GM23338 (cell line): ENCODE results near the gene CLEC2B. TPM values are rescaled to one million over a fixed set of nuclear protein-coding genes. Genes with fewer than 3 reads are reported as not detected.

Source experiments
- ATAC-seq: fragments of 200-7000 bp; cut with Tn5 transposase; 3 replicates; pipeline ENCODE4 v1.9.1; 2020
- DNase-seq: peaks from one replicate; pipeline ENCODE4 v3.0.0-alpha.2; 2015; ENCODE audit warnings: low spot score
- H2AFZ ChIP-seq: fragments of 200-600 bp; sonication (generic); 2 replicates; pipeline ENCODE4 v1.8.0; 2016; ENCODE audit warnings: antibody characterized with exemption, mild to moderate bottlenecking, moderate library complexity
- H3F3A ChIP-seq: fragments of 200-600 bp; sonication (generic); replicated peaks from 2 replicates; pipeline ENCODE4 v1.8.0; 2017; ENCODE audit warnings: antibody characterized with exemption, mixed run types, low read depth
- H3K27ac ChIP-seq: fragments of 200-600 bp; sonication (generic); 2 replicates; pipeline ENCODE4 v1.6.1; 2016; ENCODE audit warnings: low read depth
- H3K27me3 ChIP-seq: fragments of 200-600 bp; sonication (generic); 2 replicates; pipeline ENCODE4 v1.8.0; 2016; ENCODE audit warnings: mild to moderate bottlenecking, mixed run types, moderate library complexity; ENCODE audit not compliant: insufficient read depth
- H3K36me3 ChIP-seq: fragments of 200-600 bp; sonication (generic); 2 replicates; pipeline ENCODE4 v1.8.0; 2016; ENCODE audit warnings: mild to moderate bottlenecking; ENCODE audit not compliant: insufficient read depth
- H3K4me1 ChIP-seq: fragments of 200-600 bp; sonication (generic); 2 replicates; pipeline ENCODE4 v1.8.0; 2016; ENCODE audit warnings: mild to moderate bottlenecking, moderate library complexity; ENCODE audit not compliant: insufficient read depth
- H3K4me2 ChIP-seq: fragments of 200-600 bp; sonication (generic); 2 replicates; pipeline ENCODE4 v1.7.1; 2017; ENCODE audit warnings: mixed run types
- H3K4me3 ChIP-seq: fragments of 200-600 bp; sonication (generic); 2 replicates; pipeline ENCODE4 v1.6.1; 2016; ENCODE audit warnings: mixed run types
- H3K79me2 ChIP-seq: fragments of 200-600 bp; sonication (generic); replicated peaks from 2 replicates; pipeline ENCODE4 v1.8.0; 2017; ENCODE audit warnings: mild to moderate bottlenecking; ENCODE audit not compliant: insufficient read depth
- H3K9me2 ChIP-seq: fragments of 200-600 bp; sonication (generic); 2 replicates; pipeline ENCODE4 v1.8.0; 2017; ENCODE audit not compliant: insufficient read depth
- H4K20me1 ChIP-seq: fragments of 200-600 bp; sonication (generic); replicated peaks from 2 replicates; pipeline ENCODE4 v1.8.0; 2017; ENCODE audit warnings: mild to moderate bottlenecking; ENCODE audit not compliant: insufficient read depth
- H3K27ac Mint-ChIP-seq: 2 replicates; pipeline ENCODE4 v1.8.0; 2020; ENCODE audit warnings: inconsistent platforms, mild to moderate bottlenecking, moderate library complexity, mixed read lengths
- H3K27me3 Mint-ChIP-seq: 3 replicates; pipeline ENCODE4 v1.8.0; 2022; ENCODE audit warnings: low read depth, mild to moderate bottlenecking, moderate library complexity, mixed read lengths, inconsistent platforms; ENCODE audit not compliant: insufficient read depth, poor library complexity
- H3K36me3 Mint-ChIP-seq: 3 replicates; pipeline ENCODE4 v1.8.0; 2021; ENCODE audit warnings: low read depth, mild to moderate bottlenecking, inconsistent platforms, moderate library complexity, mixed read lengths
- H3K4me1 Mint-ChIP-seq: 3 replicates; pipeline ENCODE4 v1.8.0; 2020; ENCODE audit warnings: mild to moderate bottlenecking, inconsistent platforms, mixed read lengths
- H3K4me3 Mint-ChIP-seq: 3 replicates; pipeline ENCODE4 v1.8.0; 2021; ENCODE audit warnings: moderate library complexity, mild to moderate bottlenecking, inconsistent platforms, mixed read lengths
- H3K9me3 Mint-ChIP-seq: 3 replicates; pipeline ENCODE4 v1.8.0; 2020; ENCODE audit warnings: moderate library complexity, mild to moderate bottlenecking, inconsistent platforms, mixed read lengths
- CREB1 ChIP-seq: fragments of 250-450 bp; sonication (Bioruptor Pico); IDR thresholded peaks from 2 replicates; pipeline ENCODE4 v1.5.0; 2020; ENCODE audit warnings: low read depth, mild to moderate bottlenecking, moderate library complexity
- CTCF ChIP-seq, 2 experiments: fragments of 200-600 bp in 1 of 2; sonication (generic) in 1 of 2; conservative IDR thresholded peaks; 2 replicates each; pipeline versions ENCODE4 v1.5.1 to v1.6.1; 2016 to 2017; ENCODE audit warnings: antibody characterized with exemption in 2 of 2, low read depth in 2 of 2, mild to moderate bottlenecking in 2 of 2, moderate library complexity in 1 of 2
- ETS1 ChIP-seq: IDR thresholded peaks from 2 replicates; pipeline ENCODE4 v1.6.1; 2016; ENCODE audit warnings: antibody characterized with exemption
- EZH2 ChIP-seq: fragments of 200-600 bp; sonication (generic); IDR thresholded peaks from one replicate; pipeline ENCODE4 v1.8.0; 2017; ENCODE audit warnings: antibody characterized with exemption, mild to moderate bottlenecking, low read depth; ENCODE audit not compliant: unreplicated experiment
- EZH2phosphoT487 ChIP-seq: fragments of 200-600 bp; sonication (generic); IDR thresholded peaks from one replicate; pipeline ENCODE4 v1.8.1; 2018; ENCODE audit warnings: antibody characterized with exemption; ENCODE audit not compliant: unreplicated experiment
- JUNB ChIP-seq: IDR thresholded peaks from one replicate; pipeline ENCODE4 v1.6.1; 2016; ENCODE audit warnings: antibody characterized with exemption; ENCODE audit not compliant: unreplicated experiment
- NANOG ChIP-seq: IDR thresholded peaks from 2 replicates; pipeline ENCODE4 v1.6.1; 2016; ENCODE audit warnings: antibody characterized with exemption, borderline replicate concordance
- POLR2AphosphoS5 ChIP-seq: IDR thresholded peaks from 2 replicates; pipeline ENCODE4 v1.6.1; 2016; ENCODE audit warnings: antibody characterized with exemption, low read depth
- REST ChIP-seq: IDR thresholded peaks from one replicate; pipeline ENCODE4 v1.6.1; 2018; ENCODE audit warnings: antibody characterized with exemption; ENCODE audit not compliant: unreplicated experiment
- STAT1 ChIP-seq: IDR thresholded peaks from one replicate; pipeline ENCODE4 v1.6.1; 2016; ENCODE audit warnings: antibody characterized with exemption; ENCODE audit not compliant: unreplicated experiment
- ZNF114 ChIP-seq: fragments of 250-450 bp; sonication (Bioruptor Pico); IDR thresholded peaks from 2 replicates; pipeline ENCODE4 v1.5.0; 2020; ENCODE audit warnings: mild to moderate bottlenecking, moderate library complexity
- ZNF331 ChIP-seq: fragments of 250-450 bp; sonication (Bioruptor Pico); IDR thresholded peaks from 2 replicates; pipeline ENCODE4 v1.5.0; 2020; ENCODE audit warnings: low read depth, mild to moderate bottlenecking, moderate library complexity
- ZNF462 ChIP-seq: fragments of 250-450 bp; sonication (Bioruptor Pico); IDR thresholded peaks from 2 replicates; pipeline ENCODE4 v1.5.0; 2020; ENCODE audit warnings: mild to moderate bottlenecking, moderate library complexity
- polyA plus RNA-seq: library from polyadenylated mRNA; unstranded; fragments of >200 nt; fragmentation: Nextera tagmentation; extraction: Ambion mirVana; gene quantifications from 2 replicates; pipeline ENCODE4 v1.2.1, GENCODE V29; 2016
- total RNA-seq: library from RNA; depleted of rRNA; stranded (reverse); fragments of >200 nt; shearing (Covaris generic); gene quantifications from 2 replicates; pipeline ENCODE4 v1.2.3, GENCODE V29; 2014

CLEC2B gene
- total and polyA plus RNA-seq, 2 experiments from 2014 or later = not detected

GRCh38 chr12:9831720-9832119, 37.4 kb downstream of the CLEC2B start:
- Mint-ChIP-seq H3K4me3 (no peak overlapping the region), H3K27ac (no peak overlapping the region), H3K36me3 (no peaks in the 10 kb centered on the region), H3K9me3 (no peaks in the 10 kb centered on the region), H3K4me1 (peaks cover 4% of the 10 kb centered on the region; the same call in 1 of the 3 replicates), H3K27me3 (peaks cover 6% of the 10 kb centered on the region)
- H3K27ac ChIP-seq = no peak overlapping the region
- H3K36me3 ChIP-seq = no peaks in the 10 kb centered on the region
- no peaks in the 10 kb centered on the region for H3K27me3 ChIP-seq
- no peaks in the 10 kb centered on the region for H4K20me1 ChIP-seq
- ATAC-seq (no peak), DNase-seq (no peak)
- H3K4me2 ChIP-seq = no peak overlapping the region
- no peaks in the 10 kb centered on the region for H3K79me2 ChIP-seq
- 0 out of 2 replicates have a peak, but pooled peaks cover 7% of the 10 kb centered on the region for H3K4me1 ChIP-seq
- H3K9me2 ChIP-seq = no peaks in the 10 kb centered on the region
- H3K4me3 ChIP-seq = no peak overlapping the region
- H3F3A ChIP-seq = no peaks in the 10 kb centered on the region
- no peak for TF ChIP-seq CREB1 (CRISPR knock-in tag)
- no peak for TF ChIP-seq ZNF462
- TF ChIP-seq EZH2phosphoT487 = no peak
- no peak for TF ChIP-seq POLR2AphosphoS5
- TF ChIP-seq REST = no peak
- no peak for TF ChIP-seq ZNF331 (CRISPR knock-in tag)
- no peak for TF ChIP-seq CTCF (conservative IDR thresholded peaks at IDR 0.05; ENCODE audit: low read depth in 2 of 2)
- no peak for TF ChIP-seq JUNB
- TF ChIP-seq ZNF114 (CRISPR knock-in tag) = no peak
- TF ChIP-seq EZH2 = no peak
- TF ChIP-seq STAT1 = no peak
- no peak for TF ChIP-seq NANOG
- TF ChIP-seq ETS1 = no peak
- no peak overlapping the region for H2AFZ ChIP-seq
